Effector CD4-positive, alpha-beta T cell (primary cell): ENCODE results near the gene MRRF.
"Not testable (repeated sequence)": the region's sequence is repeated elsewhere in the genome, so short reads cannot be mapped to it uniquely, and the experiment has no call there.

ENCODE experiments used
- DNase-seq: peaks from one replicate; pipeline ENCODE4 v3.0.0-alpha.2; 2020

The MRRF gene

GRCh38 chr9:122277285-122277897 lies 12.7 kb downstream of the MRRF start:
- no peak for DNase-seq

GRCh38 chr9:122281368-122281767 lies 16.7 kb downstream of the MRRF start:
- DNase-seq, result no peak

- DNase-seq, result no peak
These were observed 22.1 kb downstream of the MRRF start for GRCh38 chr9:122286764-122287163.

GRCh38 chr9:122287214-122287720 lies 22.6 kb downstream of the MRRF start:
- DNase-seq, result no peak

GRCh38 chr9:122291458-122291857 lies 26.8 kb downstream of the MRRF start:
- DNase-seq, result no peak

- DNase-seq, result no peak
These were observed 29.8 kb downstream of the MRRF start for GRCh38 chr9:122294531-122294930.

GRCh38 chr9:122297512-122297911 lies 32.8 kb downstream of the MRRF start:
- DNase-seq, result no peak

GRCh38 chr9:122302237-122303093 lies 37.8 kb downstream of the MRRF start:
- no peak for DNase-seq

- DNase-seq, result no peak
These were observed 42.4 kb downstream of the MRRF start for GRCh38 chr9:122307061-122307460.

- no peak for DNase-seq
These were observed 43.2 kb downstream of the MRRF start for GRCh38 chr9:122307925-122308324.

GRCh38 chr9:122309861-122310260 lies 45.2 kb downstream of the MRRF start:
- DNase-seq, result no peak

GRCh38 chr9:122314165-122314564 lies 49.5 kb downstream of the MRRF start:
- DNase-seq, result no peak

- DNase-seq, result no peak
These were observed 50.9 kb downstream of the MRRF start for GRCh38 chr9:122315534-122315933.

GRCh38 chr9:122318284-122318683 lies 53.6 kb downstream of the MRRF start:
- no peak for DNase-seq

GRCh38 chr9:122320413-122320881 lies 55.8 kb downstream of the MRRF start:
- no peak for DNase-seq

GRCh38 chr9:122322553-122322952 lies 57.9 kb downstream of the MRRF start:
- no peak for DNase-seq

- not testable (repeated sequence) for DNase-seq
These were observed 60.0 kb downstream of the MRRF start for GRCh38 chr9:122324665-122325064.

GRCh38 chr9:122325124-122325523 lies 60.4 kb downstream of the MRRF start:
- DNase-seq, result no peak

- no peak for DNase-seq
These were observed 62.5 kb downstream of the MRRF start for GRCh38 chr9:122327175-122327574.

GRCh38 chr9:122329597-122329996 lies 64.9 kb downstream of the MRRF start:
- DNase-seq, result no peak

GRCh38 chr9:122330466-122330865 lies 65.8 kb downstream of the MRRF start:
- not testable (repeated sequence) for DNase-seq

- no peak for DNase-seq
These were observed 66.8 kb downstream of the MRRF start for GRCh38 chr9:122331523-122331927.

- DNase-seq, result no peak
These were observed 67.4 kb downstream of the MRRF start for GRCh38 chr9:122332083-122332482.

- no peak for DNase-seq
These were observed 68.0 kb downstream of the MRRF start for GRCh38 chr9:122332644-122333043.
